Vagina (tissue), 2 donors: Measurements from ENCODE around the gene ZNF385A. TPM values are rescaled to one million over a fixed set of nuclear protein-coding genes. Genes with fewer than 3 reads are reported as not detected.

Source experiments
- DNase-seq, 2 donors: peaks; one replicate each; pipeline ENCODE4 v3.0.0-alpha.2; 2017; ENCODE audit errors: extremely low spot score in 2 of 2
- H3K27ac ChIP-seq: fragments of 200-600 bp; sonication (generic); one replicate; pipeline ENCODE4 v1.5.1; 2019
- H3K27me3 ChIP-seq: fragments of 200-600 bp; sonication (generic); one replicate; pipeline ENCODE4 v1.5.1; 2019
- H3K36me3 ChIP-seq, 2 donors: fragments of 200-600 bp; sonication (generic); one replicate each; pipeline ENCODE4 v1.5.1; 2017 to 2019
- H3K4me1 ChIP-seq: fragments of 200-600 bp; sonication (generic); one replicate; pipeline ENCODE4 v1.5.1; 2019
- H3K4me3 ChIP-seq, 2 donors: fragments of 200-600 bp; sonication (generic); 1 replicate in 1 of 2; 2 replicates in 1 of 2; pipeline ENCODE4 v1.5.1; 2016 to 2019
- H3K9me3 ChIP-seq: fragments of 200-600 bp; sonication (generic); one replicate; pipeline ENCODE4 v1.5.1; 2019
- POLR2A ChIP-seq, 2 donors: fragments of 450-650 bp; IDR thresholded peaks; one replicate each; pipeline ENCODE4 v1.6.1; 2017; ENCODE audit warnings: antibody characterized with exemption in 2 of 2, mild to moderate bottlenecking in 2 of 2, moderate library complexity in 2 of 2
- POLR2AphosphoS5 ChIP-seq, 2 donors: sonication (generic); formaldehyde crosslinking; IDR thresholded peaks; one replicate each; pipeline ENCODE4 v1.9.0; 2017; ENCODE audit warnings: antibody characterized with exemption in 2 of 2, mild to moderate bottlenecking in 2 of 2, low read depth in 1 of 2; ENCODE audit not compliant: insufficient read depth in 1 of 2
- intact Hi-C: fragments of 100-400 bp; cut with DNase I; formaldehyde crosslinking; loops from one replicate; pipeline ENCODE4 v1.15.1; 2023
- total RNA-seq: library from RNA; depleted of rRNA; stranded (reverse); fragments of >200 nt; gene quantifications from one replicate; pipeline ENCODE4 v1.2.3, GENCODE V29; 2016
- TF ChIP-seq, protein P1 (sequence below), 3 experiments: fragments of 450-650 bp in 2 of 3; fragments of 200-600 bp in 1 of 3; sonication (generic) in 1 of 3; IDR thresholded peaks; one replicate each; pipeline ENCODE4 v1.5.1; 2017 to 2019; ENCODE audit warnings: antibody characterized with exemption in 3 of 3, mild to moderate bottlenecking in 2 of 3, moderate library complexity in 2 of 3

Gene ZNF385A
- total RNA-seq, 1 donor from 2014 or later = 38.8 TPM

DNA sequence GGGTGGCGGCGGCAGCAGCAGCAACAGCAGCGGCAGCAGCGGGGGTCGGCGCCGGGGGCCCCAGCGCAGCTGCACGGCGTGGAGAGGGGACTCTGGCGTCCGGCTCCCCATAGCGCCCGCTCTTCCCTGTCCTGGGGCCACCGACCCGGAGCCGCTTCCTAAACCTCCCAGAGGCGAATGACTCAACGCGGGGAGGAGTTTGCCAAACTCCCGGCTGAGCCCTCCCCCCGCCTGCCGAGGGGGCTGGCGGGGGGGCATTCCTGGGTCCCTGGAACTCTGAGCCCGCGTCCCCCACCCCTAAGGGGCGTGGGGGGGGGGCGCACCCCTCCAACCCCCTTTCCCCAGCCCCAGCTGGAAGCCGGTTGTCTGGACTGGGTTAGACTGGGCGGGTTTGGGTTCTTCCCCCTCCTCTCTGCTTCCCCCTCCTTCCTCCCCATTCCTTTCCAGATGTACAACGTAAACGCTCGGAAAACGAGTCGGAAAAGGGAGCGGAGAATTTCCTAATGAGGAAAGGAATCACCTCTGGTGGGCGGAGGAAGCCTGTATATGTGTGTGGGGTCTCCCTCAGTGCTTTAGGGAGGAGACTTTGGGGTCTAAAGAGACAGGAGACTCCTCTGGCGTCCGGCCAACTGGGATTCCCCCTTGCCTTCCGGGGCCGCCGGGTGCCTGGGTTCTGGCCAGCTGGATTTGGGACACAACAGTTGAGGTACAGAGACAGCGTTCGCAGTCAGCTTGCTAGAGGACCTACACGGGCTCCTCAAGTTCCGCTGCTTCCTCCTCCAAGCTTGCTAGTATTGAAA is 34.8 kb upstream of the ZNF385A start, which contains the start of gene ITGA5:
Gene ITGA5, minus strand, starts transcription at position 179 of the 800 bp plus-strand sequence. Its CDS starts 68 bp downstream, at position 111.
- peak within 1 kb of the TSS; percentile 96 for H3K27ac ChIP-seq
- H3K36me3 ChIP-seq = no peaks in the 10 kb centered on the region
- peak; percentile 52 to 97 for TF ChIP-seq POLR2AphosphoS5 (IDR thresholded peaks at IDR 0.05; ENCODE audit: insufficient read depth in 1 of 2, low read depth in 1 of 2)
- peak in 1 of 2 donors; percentile 92 for TF ChIP-seq POLR2A (IDR thresholded peaks at IDR 0.05)
- TF ChIP-seq, protein P1, sequence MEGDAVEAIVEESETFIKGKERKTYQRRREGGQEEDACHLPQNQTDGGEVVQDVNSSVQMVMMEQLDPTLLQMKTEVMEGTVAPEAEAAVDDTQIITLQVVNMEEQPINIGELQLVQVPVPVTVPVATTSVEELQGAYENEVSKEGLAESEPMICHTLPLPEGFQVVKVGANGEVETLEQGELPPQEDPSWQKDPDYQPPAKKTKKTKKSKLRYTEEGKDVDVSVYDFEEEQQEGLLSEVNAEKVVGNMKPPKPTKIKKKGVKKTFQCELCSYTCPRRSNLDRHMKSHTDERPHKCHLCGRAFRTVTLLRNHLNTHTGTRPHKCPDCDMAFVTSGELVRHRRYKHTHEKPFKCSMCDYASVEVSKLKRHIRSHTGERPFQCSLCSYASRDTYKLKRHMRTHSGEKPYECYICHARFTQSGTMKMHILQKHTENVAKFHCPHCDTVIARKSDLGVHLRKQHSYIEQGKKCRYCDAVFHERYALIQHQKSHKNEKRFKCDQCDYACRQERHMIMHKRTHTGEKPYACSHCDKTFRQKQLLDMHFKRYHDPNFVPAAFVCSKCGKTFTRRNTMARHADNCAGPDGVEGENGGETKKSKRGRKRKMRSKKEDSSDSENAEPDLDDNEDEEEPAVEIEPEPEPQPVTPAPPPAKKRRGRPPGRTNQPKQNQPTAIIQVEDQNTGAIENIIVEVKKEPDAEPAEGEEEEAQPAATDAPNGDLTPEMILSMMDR (IDR thresholded peaks at IDR 0.05) = no peak
- no peaks in the 10 kb centered on the region for H3K27me3 ChIP-seq
- DNase-seq = peak in 1 of 2 donors; percentile 90
- intact Hi-C loops = no loop called here
- H3K9me3 ChIP-seq = no peaks in the 10 kb centered on the region
- H3K4me1 ChIP-seq = peaks cover 66% of the 10 kb centered on the region
- peak within 1 kb of the TSS; percentile 83 to 90 for H3K4me3 ChIP-seq

DNA sequence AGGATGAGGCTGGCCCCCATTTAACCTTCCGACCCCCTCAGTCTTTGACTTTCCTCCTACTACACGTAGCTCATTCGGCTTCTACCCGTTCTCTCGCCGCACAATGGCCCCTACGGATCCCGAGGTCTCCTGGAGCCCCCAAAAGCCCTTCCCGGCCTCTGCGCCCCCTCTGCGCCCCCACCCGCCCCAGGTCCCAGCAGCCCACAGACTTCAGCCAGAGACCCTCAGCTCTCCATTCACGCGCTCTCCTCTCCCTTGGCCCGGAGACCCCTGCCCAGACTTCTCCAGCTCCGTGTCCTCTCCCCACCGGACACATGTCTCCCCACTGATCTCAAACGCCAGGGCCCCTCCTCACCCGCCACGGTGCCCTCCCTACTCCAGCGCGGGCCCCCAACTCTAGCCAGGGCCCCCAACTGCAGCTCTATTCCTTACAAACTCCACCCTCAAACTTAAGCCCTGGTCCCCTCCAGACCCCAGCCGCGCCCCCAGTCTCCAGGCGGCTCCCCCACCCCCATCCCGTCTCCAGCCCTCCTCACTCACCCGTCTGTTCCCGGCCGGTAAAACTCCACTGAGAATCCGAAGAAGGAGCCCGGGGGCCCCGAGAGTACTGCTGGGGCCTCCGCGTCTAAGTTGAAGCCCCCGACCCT is 34.0 kb upstream of the ZNF385A start:
- H3K4me1 ChIP-seq = peaks cover 69% of the 10 kb centered on the region
- no peaks in the 10 kb centered on the region for H3K27me3 ChIP-seq
- H3K27ac ChIP-seq = peak overlapping the region; percentile 96
- H3K4me3 ChIP-seq = peak overlapping the region; percentile 83 to 90
- TF ChIP-seq POLR2A (IDR thresholded peaks at IDR 0.05) (no peak), POLR2AphosphoS5 (IDR thresholded peaks at IDR 0.05; ENCODE audit: insufficient read depth in 1 of 2, low read depth in 1 of 2) (no peak)
- TF ChIP-seq, protein P1 (IDR thresholded peaks at IDR 0.05) = no peak
- H3K9me3 ChIP-seq = no peaks in the 10 kb centered on the region
- intact Hi-C loops = no loop called here
- H3K36me3 ChIP-seq = no peaks in the 10 kb centered on the region
- DNase-seq = peak in 1 of 2 donors; percentile 85

DNA sequence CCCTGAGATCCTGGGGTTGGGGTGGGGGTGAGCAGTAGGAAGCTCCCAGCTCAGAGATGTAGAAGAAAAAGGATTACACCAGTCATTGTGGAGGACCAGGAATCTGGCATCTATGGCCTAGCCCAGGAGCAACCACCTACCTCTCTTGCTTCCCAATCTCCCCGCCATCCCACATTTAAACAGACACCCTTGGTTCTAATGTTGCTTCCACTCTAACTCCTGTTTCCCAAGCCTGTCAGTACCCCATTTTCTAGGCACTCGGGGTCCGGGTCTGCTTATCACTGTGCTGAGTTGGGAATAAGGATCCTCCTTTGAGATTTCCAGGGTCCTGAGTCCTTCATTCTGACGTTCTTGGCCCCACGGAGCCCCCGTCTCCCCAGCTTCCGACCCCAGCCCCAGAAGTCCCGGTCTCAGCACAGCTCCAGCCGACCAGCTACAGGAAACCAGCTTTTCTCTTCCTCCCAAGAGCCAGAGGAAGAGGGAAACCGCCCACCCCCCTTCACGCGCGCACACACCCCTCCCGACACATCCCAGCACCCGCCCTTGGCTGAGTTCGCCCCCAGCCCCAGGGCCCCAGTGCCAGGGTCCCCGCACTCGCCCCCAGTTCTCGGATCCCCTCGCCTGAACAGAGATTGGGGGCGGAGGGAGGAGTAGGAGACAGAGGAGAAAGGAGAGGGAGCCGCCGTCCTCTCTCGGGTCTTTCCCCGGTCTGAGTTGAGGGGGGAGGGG is 33.3 kb upstream of the ZNF385A start:
- no peaks in the 10 kb centered on the region for H3K9me3 ChIP-seq
- TF ChIP-seq POLR2AphosphoS5 (IDR thresholded peaks at IDR 0.05; ENCODE audit: insufficient read depth in 1 of 2, low read depth in 1 of 2) (peak in 1 of 2 donors; percentile 14), POLR2A (IDR thresholded peaks at IDR 0.05) (no peak)
- TF ChIP-seq, protein P1 (IDR thresholded peaks at IDR 0.05) = no peak
- no peaks in the 10 kb centered on the region for H3K36me3 ChIP-seq
- H3K27me3 ChIP-seq = no peaks in the 10 kb centered on the region
- peak in 1 of 2 donors; percentile 83 for DNase-seq
- H3K27ac ChIP-seq = peak overlapping the region; percentile 96
- H3K4me1 ChIP-seq = peaks cover 70% of the 10 kb centered on the region
- peak overlapping the region; percentile 83 to 90 for H3K4me3 ChIP-seq
- intact Hi-C loops = no loop called here

DNA sequence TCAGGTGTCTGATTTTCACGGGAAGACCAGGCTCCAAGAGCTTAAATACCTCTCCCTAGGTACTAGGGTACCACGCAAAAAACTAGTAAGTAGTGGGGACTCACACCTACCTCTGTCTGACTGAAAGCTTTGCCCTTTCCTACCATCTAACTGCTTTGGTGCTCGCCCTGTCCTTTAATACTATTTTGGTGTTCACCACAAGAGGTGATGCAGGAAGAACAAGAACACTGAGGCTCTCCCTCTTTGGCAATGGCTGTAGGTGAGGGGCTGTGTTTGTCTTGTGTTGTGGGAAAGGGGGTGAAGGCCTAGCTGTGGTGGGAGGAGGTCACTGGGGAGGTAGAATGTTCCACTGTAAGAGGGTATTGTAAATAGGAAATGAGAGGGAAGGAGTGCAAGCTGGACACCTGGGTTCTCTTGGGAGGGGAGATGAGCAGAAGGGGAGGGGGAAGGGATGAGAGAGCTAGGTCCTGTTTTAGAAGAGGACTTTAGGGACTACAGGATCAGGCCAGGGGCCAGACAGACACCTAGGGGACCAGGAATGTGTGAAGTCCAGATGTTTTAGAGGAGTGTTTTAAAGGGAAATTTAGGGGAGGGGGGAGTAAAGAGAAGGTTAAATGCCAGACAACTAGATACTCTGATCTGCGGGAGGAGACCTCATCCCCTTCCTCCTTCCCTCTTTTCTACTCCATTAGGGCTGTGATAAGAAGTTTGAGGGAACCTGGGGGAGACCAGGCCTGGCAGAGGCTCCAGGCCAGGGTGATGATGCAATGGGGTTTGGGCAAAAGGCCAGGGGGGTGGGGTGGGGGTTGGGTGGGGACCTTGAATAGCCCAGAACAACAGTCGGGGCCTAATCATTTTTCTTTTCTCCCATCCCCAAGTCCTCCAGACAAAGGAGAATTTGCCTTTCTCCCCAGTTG is 32.4 kb upstream of the ZNF385A start:
- DNase-seq = no peak
- Histone ChIP-seq H3K27ac (peak overlapping the region; percentile 96), H3K27me3 (no peaks in the 10 kb centered on the region), H3K4me3 (peak overlapping the region; percentile 83 to 90), H3K9me3 (no peaks in the 10 kb centered on the region), H3K36me3 (no peaks in the 10 kb centered on the region), H3K4me1 (peaks cover 77% of the 10 kb centered on the region)
- intact Hi-C loops = no loop called here
- no peak for TF ChIP-seq POLR2A (IDR thresholded peaks at IDR 0.05)
- TF ChIP-seq, protein P1 (IDR thresholded peaks at IDR 0.05) = no peak
- no peak for TF ChIP-seq POLR2AphosphoS5 (IDR thresholded peaks at IDR 0.05; ENCODE audit: insufficient read depth in 1 of 2, low read depth in 1 of 2)
